Ectodermal cell (in vitro differentiated cells): ENCODE results near the gene DNAAF8.

Experiments
- H3K27ac ChIP-seq: 2 replicates; pipeline ENCODE4 v1.7.0; 2013; ENCODE audit warnings: mild to moderate bottlenecking, low read depth, low read length; ENCODE audit not compliant: insufficient read depth, poor library complexity, severe bottlenecking
- H3K27me3 ChIP-seq: 2 replicates; pipeline ENCODE4 v1.7.0; 2013; ENCODE audit warnings: mild to moderate bottlenecking, low read length; ENCODE audit not compliant: insufficient read depth, control insufficient read depth, poor library complexity, severe bottlenecking
- H3K36me3 ChIP-seq: one replicate; pipeline ENCODE4 v1.7.0; 2013; ENCODE audit warnings: low read length; ENCODE audit not compliant: control insufficient read depth, insufficient read depth
- H3K4me1 ChIP-seq: one replicate; pipeline ENCODE4 v1.7.0; 2013; ENCODE audit warnings: low read length; ENCODE audit not compliant: control insufficient read depth, insufficient read depth
- H3K4me3 ChIP-seq: 2 replicates; pipeline ENCODE4 v1.7.0; 2013; ENCODE audit warnings: low read depth, low read length, control low read depth; ENCODE audit not compliant: insufficient read depth
- H3K9me3 ChIP-seq: 2 replicates; pipeline ENCODE4 v1.7.0; 2013; ENCODE audit warnings: mild to moderate bottlenecking, low read length, moderate library complexity; ENCODE audit not compliant: control insufficient read depth
- WGBS, 2 experiments: methylation state at CpG; one replicate each; pipeline ENCODE4 v1.1.7; 2013; ENCODE audit warnings: missing lambda C conversion rate in 2 of 2; 5-methylcytosine and 5-hydroxymethylcytosine counted together

DNAAF8 gene

GRCh38 chr16:4795181-4795827 is 61.0 kb downstream of the DNAAF8 start, which contains the start of gene SMIM22:
Gene SMIM22 (plus strand): TSS chr16:4795369. CDS start chr16:4795735, 366 bp downstream.
- no peaks in the 10 kb centered on the region for H3K4me1 ChIP-seq
- WGBS, 2 experiments = 90 to 92% methylated on average over 14 of the region's 14 CpGs
- H3K36me3 ChIP-seq = peaks cover 5% of the 10 kb centered on the region
- H3K27me3 ChIP-seq = no peaks in the 10 kb centered on the region
- H3K9me3 ChIP-seq = no peaks in the 10 kb centered on the region
- H3K27ac ChIP-seq = no peak within 1 kb of the TSS
- no peak within 1 kb of the TSS for H3K4me3 ChIP-seq

- peaks cover 5% of the 10 kb centered on the region for H3K36me3 ChIP-seq
- H3K27me3 ChIP-seq = no peaks in the 10 kb centered on the region
- no peaks in the 10 kb centered on the region for H3K4me1 ChIP-seq
- H3K4me3 ChIP-seq = no peak overlapping the region
- H3K27ac ChIP-seq = no peak overlapping the region
- H3K9me3 ChIP-seq = no peaks in the 10 kb centered on the region
- 90 to 92% methylated on average over 30 of the region's 30 CpGs for WGBS, 2 experiments
Measured at GRCh38 chr16:4795828-4796572, 61.7 kb downstream of the DNAAF8 start.

- Histone ChIP-seq H3K27ac (no peak overlapping the region), H3K27me3 (no peaks in the 10 kb centered on the region), H3K4me3 (no peak overlapping the region), H3K36me3 (peaks cover 5% of the 10 kb centered on the region), H3K4me1 (no peaks in the 10 kb centered on the region), H3K9me3 (no peaks in the 10 kb centered on the region)
- 91 to 94% methylated on average over 19 to 21 of the region's 21 CpGs for WGBS, 2 experiments
Measured at GRCh38 chr16:4796982-4797804, 62.9 kb downstream of the DNAAF8 start.

GRCh38 chr16:4797805-4798252 is 63.5 kb downstream of the DNAAF8 start:
- H3K4me1 ChIP-seq = no peaks in the 10 kb centered on the region
- H3K27me3 ChIP-seq = no peaks in the 10 kb centered on the region
- no peak overlapping the region for H3K27ac ChIP-seq
- 95 to 96% methylated on average over 22 of the region's 22 CpGs for WGBS, 2 experiments
- no peak overlapping the region for H3K4me3 ChIP-seq
- no peaks in the 10 kb centered on the region for H3K9me3 ChIP-seq
- peaks cover 5% of the 10 kb centered on the region for H3K36me3 ChIP-seq

- H3K4me1 ChIP-seq = peaks cover 3% of the 10 kb centered on the region
- no peak overlapping the region for H3K4me3 ChIP-seq
- no peaks in the 10 kb centered on the region for H3K27me3 ChIP-seq
- WGBS, 2 experiments = 90 to 93% methylated on average over 16 of the region's 16 CpGs
- H3K36me3 ChIP-seq = peaks cover 5% of the 10 kb centered on the region
- no peaks in the 10 kb centered on the region for H3K9me3 ChIP-seq
- no peak overlapping the region for H3K27ac ChIP-seq
Measured at GRCh38 chr16:4798456-4798855, 64.1 kb downstream of the DNAAF8 start.
